A673 (cell line): Measurements from ENCODE around the gene NOLC1. TPM values are rescaled to one million over a fixed set of nuclear protein-coding genes. Genes with fewer than 3 reads are reported as not detected.

Experiments
- BruUV-seq: library from RNA; stranded (reverse); fragments of 400-500 nt; replicated peaks from 2 replicates; lab custom pipeline; 2021; lab: Mats Ljungman, UMichigan
- CTCF ChIA-PET: fragments of 300-600 bp; sonication (Branson Sonifier 250); formaldehyde crosslinking; loops from one replicate; lab custom pipeline; 2022; ENCODE audit warnings: antibody characterized with exemption; lab: Charles Lee
- POLR2A ChIA-PET: fragments of 300-600 bp; sonication (Branson Sonifier 250); formaldehyde crosslinking; loops from one replicate; lab custom pipeline; 2022; ENCODE audit warnings: antibody characterized with exemption; ENCODE audit not compliant: low non-redundant PET; lab: Charles Lee
- DNase-seq: peaks from one replicate; pipeline ENCODE4 v3.0.0-alpha.2; 2015; ENCODE audit warnings: low spot score
- H3K27ac ChIP-seq: fragments of 200-600 bp; sonication (generic); 2 replicates; pipeline ENCODE4 v1.5.1; 2016; ENCODE audit warnings: mixed run types, low read depth, mild to moderate bottlenecking, mixed read lengths, antibody characterized with exemption, low read length; ENCODE audit not compliant: poor library complexity, severe bottlenecking
- H3K27me3 ChIP-seq: fragments of 200-600 bp; sonication (generic); replicated peaks from 2 replicates; pipeline ENCODE4 v1.6.1; 2017; ENCODE audit warnings: mixed run types, low read depth, mild to moderate bottlenecking, mixed read lengths, antibody characterized with exemption, low read length; ENCODE audit not compliant: insufficient read depth, poor library complexity
- H3K36me3 ChIP-seq: fragments of 200-600 bp; sonication (generic); 2 replicates; pipeline ENCODE4 v1.6.1; 2016; ENCODE audit warnings: mixed run types, mild to moderate bottlenecking, mixed read lengths, antibody characterized with exemption, low read length; ENCODE audit not compliant: insufficient read depth, poor library complexity, severe bottlenecking
- H3K4me1 ChIP-seq: fragments of 200-600 bp; sonication (generic); 2 replicates; pipeline ENCODE4 v1.6.1; 2017; ENCODE audit warnings: mixed run types, mild to moderate bottlenecking, mixed read lengths, antibody characterized with exemption, low read length; ENCODE audit not compliant: insufficient read depth, poor library complexity, severe bottlenecking
- H3K4me3 ChIP-seq: fragments of 200-600 bp; sonication (generic); 2 replicates; pipeline ENCODE4 v1.5.1; 2016; ENCODE audit warnings: low read depth, mixed run types, mild to moderate bottlenecking, mixed read lengths, low read length; ENCODE audit not compliant: poor library complexity, severe bottlenecking
- H3K9me3 ChIP-seq: fragments of 200-600 bp; sonication (generic); 2 replicates; pipeline ENCODE4 v1.6.1; 2016; ENCODE audit warnings: mixed run types, low read depth, mild to moderate bottlenecking, mixed read lengths, antibody characterized with exemption, low read length; ENCODE audit not compliant: poor library complexity, severe bottlenecking
- CTCF ChIP-seq: fragments of 300-800, 200-600 bp; sonication (generic); conservative IDR thresholded peaks from 2 replicates; pipeline ENCODE4 v1.5.1; 2017; ENCODE audit warnings: low read depth, mild to moderate bottlenecking, antibody characterized with exemption, low read length, moderate library complexity, mixed read lengths
- EZH2 ChIP-seq: fragments of 200-600 bp; sonication (generic); IDR thresholded peaks from 2 replicates; pipeline ENCODE4 v1.6.1; 2017; ENCODE audit warnings: borderline replicate concordance, low read depth, mild to moderate bottlenecking, mixed read lengths, antibody characterized with exemption, low read length; ENCODE audit not compliant: poor library complexity, severe bottlenecking
- intact Hi-C: fragments of 100-400 bp; cut with micrococcal nuclease; formaldehyde crosslinking; loops from one replicate; pipeline ENCODE4 v1.10.0; 2022; ENCODE audit not compliant: unreplicated experiment
- total RNA-seq: library from RNA; stranded (reverse); gene quantifications from 2 replicates; pipeline ENCODE4 v1.2.3, GENCODE V29; 2021

NOLC1 gene
- total RNA-seq, 1 experiment from 2014 or later = 225 TPM

- Histone ChIP-seq H3K4me3 (no peak overlapping the region), H3K27me3 (no peaks in the 10 kb centered on the region), H3K36me3 (peaks cover 58% of the 10 kb centered on the region), H3K27ac (no peak overlapping the region), H3K9me3 (no peaks in the 10 kb centered on the region), H3K4me1 (peaks cover 7% of the 10 kb centered on the region)
- no peak for DNase-seq
- TF ChIP-seq EZH2 = no peak
- no peak for TF ChIP-seq CTCF
- intact Hi-C loops = no loop called here
- no TSS peak for BruUV-seq
- ChIA-PET POLR2A (no interaction called here), CTCF (no interaction called here)
Observed at GRCh38 chr10:102147561-102147960, 4.6 kb upstream of the NOLC1 start.

DNA sequence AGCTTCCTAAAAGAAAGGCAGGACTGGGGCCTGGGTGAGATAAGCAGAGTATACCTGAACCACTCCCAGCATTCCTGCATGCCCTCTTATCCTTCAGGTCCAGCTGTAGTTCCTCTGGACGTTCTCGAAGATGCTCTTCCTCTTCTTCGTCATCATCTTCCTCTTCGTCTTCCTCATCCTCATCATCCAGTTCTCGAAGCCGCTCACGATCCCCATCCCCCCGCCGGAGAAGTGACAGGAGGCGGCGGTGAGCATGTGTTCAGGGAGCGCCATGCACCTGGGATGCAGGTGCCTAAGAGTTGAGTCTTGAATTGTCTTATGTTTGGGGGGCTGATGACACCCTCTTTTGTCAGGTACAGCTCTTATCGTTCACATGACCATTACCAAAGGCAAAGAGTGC is 3.9 kb upstream of the NOLC1 start:
- CTCF ChIA-PET = no interaction called here
- H3K36me3 ChIP-seq = peaks cover 56% of the 10 kb centered on the region
- intact Hi-C loops = no loop called here

GRCh38 chr10:102150970-102151773 is 1.0 kb upstream of the NOLC1 start:
- H3K27ac ChIP-seq = peak overlapping the region; percentile 87
- peaks cover 7% of the 10 kb centered on the region for H3K4me1 ChIP-seq
- H3K4me3 ChIP-seq = peak overlapping the region; percentile 73
- no peaks in the 10 kb centered on the region for H3K9me3 ChIP-seq
- peaks cover 55% of the 10 kb centered on the region for H3K36me3 ChIP-seq
- CTCF ChIA-PET = no interaction called here
- no peak for TF ChIP-seq CTCF
- no peak for TF ChIP-seq EZH2
- H3K27me3 ChIP-seq = no peaks in the 10 kb centered on the region
- POLR2A ChIA-PET = interaction anchor here (1.0 kb wide), 1 partner anchor 9 kb away, joined by 4 read pairs; no protein-coding TSS in a partner anchor
- DNase-seq = no peak
- TSS peak; percentile 89 for BruUV-seq
- intact Hi-C loops = loop anchor here (5.0 kb wide), 1 partner anchor 351 kb away; the partner anchor contains the start of genes ACTR1A and SUFU

More for the DNA sequence above, 3.9 kb upstream of the NOLC1 start:
- no TSS peak for BruUV-seq
- H3K27me3 ChIP-seq = no peaks in the 10 kb centered on the region
- POLR2A ChIA-PET = no interaction called here
- no peak overlapping the region for H3K27ac ChIP-seq
- H3K4me1 ChIP-seq = peaks cover 7% of the 10 kb centered on the region
- no peak for DNase-seq
- H3K4me3 ChIP-seq = no peak overlapping the region
- no peaks in the 10 kb centered on the region for H3K9me3 ChIP-seq
- TF ChIP-seq EZH2 (no peak), CTCF (no peak)
